Activated CD8-positive, alpha-beta memory T cell treated with anti-CD3 and anti-CD28 coated beads for 48 hours (primary cell): ENCODE data around the gene CAMK2N2.

ENCODE experiments used
- DNase-seq, 3 experiments: peaks; one replicate each; pipeline ENCODE4 v3.0.0-alpha.2; 2020; ENCODE audit warnings: low read depth in 2 of 3, low spot score in 2 of 3

Gene CAMK2N2

DNA sequence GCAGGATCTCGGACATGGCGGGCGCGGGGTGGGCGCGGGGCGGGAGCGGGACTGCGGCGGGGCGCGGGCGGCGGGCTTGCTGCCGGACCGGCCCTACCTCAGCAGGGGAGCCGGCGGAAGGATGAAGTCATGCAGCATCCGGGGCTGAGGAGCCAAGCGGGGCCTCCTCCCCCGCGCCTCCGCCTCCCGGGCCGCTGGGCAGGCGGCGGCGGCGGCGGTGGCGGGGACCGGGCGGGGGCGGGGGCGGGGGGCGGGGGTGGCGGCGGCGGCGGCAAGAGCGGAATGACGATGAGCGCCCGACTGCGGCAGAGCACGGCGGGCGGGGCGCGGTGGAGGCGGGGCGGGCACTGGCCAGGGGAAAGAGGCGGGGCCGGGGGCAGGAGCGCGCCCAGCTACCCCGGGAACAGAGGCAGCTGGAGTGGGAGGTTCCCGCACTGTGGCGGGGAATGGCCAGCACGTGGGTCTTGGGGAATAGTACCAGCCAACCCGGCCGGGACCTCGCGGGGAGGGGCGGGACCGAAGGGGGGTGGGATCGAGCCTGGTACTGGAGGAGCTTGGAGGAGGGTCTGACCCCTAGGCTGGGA lies at the start of gene CAMK2N2:
TSS of gene CAMK2N2 (minus strand) at position 284 of the 584 bp plus-strand sequence. CDS start at position 16, 268 bp downstream.
- DNase-seq = no peak

GRCh38 chr3:184308744-184309143 lies 47.4 kb upstream of the CAMK2N2 start:
- no peak for DNase-seq

- no peak for DNase-seq
Measured at GRCh38 chr3:184307915-184308314, 46.6 kb upstream of the CAMK2N2 start.

DNA sequence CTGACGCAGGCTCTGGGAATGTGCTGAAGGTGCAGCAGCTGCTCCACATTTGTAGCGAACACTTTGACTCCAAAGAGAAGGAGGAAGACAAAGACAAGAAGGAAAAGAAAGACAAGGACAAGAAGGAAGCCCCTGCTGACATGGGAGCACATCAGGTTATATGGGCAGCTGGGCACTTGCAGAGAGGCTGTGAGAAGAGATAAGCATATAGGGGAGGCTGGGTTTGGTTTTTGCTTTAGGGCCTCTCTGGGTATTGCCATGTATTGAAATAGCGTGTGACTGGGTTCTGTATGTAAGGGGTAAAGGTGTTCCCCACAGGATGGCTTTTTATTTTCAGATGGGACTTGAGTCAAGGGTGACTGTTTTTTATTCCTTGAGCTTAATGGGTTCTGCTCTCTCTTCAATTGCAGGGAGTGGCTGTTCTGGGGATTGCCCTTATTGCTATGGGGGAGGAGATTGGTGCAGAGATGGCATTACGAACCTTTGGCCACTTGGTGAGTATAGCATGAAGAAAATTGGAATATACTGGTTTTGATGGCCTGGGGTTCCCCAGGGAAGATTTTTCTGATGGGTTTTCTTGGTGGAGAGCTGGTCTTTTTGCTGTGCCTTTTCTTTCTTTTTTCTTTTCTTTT lies 45.1 kb upstream of the CAMK2N2 start:
- no peak for DNase-seq

DNA sequence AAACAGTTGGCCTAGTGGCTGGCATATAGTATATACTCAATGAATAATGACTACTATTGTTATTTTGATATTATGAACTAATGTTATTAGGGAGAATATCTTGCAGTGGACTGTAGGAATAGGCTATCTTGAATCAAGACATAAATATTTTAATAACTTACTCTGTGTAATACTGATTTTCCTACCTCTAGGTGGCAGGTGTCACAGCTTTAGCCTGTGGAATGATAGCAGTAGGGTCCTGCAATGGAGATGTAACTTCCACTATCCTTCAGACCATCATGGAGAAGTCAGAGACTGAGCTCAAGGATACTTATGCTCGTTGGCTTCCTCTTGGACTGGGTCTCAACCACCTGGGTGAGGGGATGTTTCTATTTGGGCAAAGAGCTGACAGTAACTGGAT lies 44.2 kb upstream of the CAMK2N2 start:
- DNase-seq = no peak

GRCh38 chr3:184300378-184300720 lies 39.0 kb upstream of the CAMK2N2 start:
- DNase-seq = no peak

DNA sequence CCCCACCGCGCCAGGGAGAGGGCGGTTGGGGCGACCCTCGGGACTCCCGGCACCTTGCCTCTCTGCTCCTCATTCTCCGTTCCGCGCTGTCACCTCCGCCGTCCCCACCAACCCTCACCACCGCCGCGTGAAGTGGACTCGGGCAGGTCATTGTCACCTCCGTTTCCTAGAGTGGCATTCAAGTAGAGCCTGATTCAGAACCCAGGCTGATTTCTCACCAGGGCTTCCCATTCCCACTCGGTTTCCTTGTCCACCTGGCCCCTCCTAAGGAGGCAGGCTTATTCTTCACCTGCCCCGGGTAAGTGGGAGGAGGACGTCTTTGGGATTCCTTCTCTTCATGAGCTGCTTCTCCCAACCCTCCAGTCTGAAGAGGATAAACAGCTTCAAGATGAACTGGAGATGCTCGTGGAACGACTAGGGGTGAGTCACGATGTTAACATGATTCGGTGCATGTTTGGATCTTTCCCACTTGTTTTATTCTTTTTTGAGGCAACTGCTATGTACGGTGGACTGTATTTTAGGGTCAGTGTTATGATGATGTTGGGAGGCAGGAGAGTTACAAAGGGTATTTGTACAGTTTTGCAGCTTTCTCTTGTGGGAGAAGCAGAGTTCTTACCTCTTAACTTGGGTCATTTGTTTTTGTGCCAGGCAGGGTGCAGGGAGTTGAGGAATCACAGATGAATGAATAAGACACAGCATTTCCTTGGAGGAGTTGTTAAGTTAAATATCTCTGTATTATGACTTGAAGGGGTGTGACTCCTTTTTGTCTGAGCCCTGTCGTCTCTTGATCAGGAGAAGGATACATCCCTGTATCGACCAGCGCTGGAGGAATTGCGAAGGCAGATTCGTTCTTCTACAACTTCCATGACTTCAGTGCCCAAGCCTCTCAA lies 38.4 kb upstream of the CAMK2N2 start:
- DNase-seq = no peak

DNA sequence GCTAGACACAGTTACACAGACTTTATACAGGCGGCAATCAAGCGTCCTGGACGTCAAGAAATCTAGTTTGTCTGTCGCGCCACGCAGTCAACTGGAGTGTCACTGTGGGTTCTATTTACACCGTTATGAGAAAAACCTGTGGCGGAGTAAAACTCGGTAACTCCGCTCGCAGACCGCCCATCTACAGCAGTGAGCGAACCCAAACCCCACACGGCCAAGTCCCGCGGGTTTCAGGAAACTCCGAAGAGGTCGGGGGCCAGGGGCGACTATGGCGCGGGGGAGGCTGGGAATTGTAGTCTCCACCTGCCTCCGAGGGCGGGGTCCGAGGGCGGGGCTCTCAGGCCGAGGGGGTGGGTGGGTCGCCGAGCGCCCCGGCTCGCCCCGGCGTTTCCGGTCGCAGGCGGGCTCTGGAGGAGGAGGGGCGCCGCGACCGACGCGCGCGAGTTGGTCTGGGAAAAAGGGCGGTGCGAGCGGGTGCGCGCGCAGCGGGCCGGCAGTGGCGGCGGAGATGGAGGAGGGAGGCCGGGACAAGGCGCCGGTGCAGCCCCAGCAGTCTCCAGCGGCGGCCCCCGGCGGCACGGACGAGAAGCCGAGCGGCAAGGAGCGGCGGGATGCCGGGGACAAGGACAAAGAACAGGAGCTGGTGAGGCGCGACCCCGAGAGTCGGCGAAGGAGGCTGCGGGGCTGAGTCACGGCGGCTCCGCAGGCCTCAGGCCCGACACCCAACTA lies 37.6 kb upstream of the CAMK2N2 start, which contains the start of gene PSMD2:
TSS of gene PSMD2 (plus strand) at position 483 of the 729 bp plus-strand sequence. CDS start at position 509, 26 bp downstream.
- DNase-seq = peak; percentile 88 to 99 (median 93)

- no peak for DNase-seq
Measured at GRCh38 chr3:184296616-184297015, 35.3 kb upstream of the CAMK2N2 start.

GRCh38 chr3:184295771-184296170 lies 34.4 kb upstream of the CAMK2N2 start:
- DNase-seq = no peak

- DNase-seq = no peak
Measured at GRCh38 chr3:184291738-184292445, 30.5 kb upstream of the CAMK2N2 start.

- DNase-seq = no peak
Measured at GRCh38 chr3:184291044-184291737, 29.8 kb upstream of the CAMK2N2 start.

DNA sequence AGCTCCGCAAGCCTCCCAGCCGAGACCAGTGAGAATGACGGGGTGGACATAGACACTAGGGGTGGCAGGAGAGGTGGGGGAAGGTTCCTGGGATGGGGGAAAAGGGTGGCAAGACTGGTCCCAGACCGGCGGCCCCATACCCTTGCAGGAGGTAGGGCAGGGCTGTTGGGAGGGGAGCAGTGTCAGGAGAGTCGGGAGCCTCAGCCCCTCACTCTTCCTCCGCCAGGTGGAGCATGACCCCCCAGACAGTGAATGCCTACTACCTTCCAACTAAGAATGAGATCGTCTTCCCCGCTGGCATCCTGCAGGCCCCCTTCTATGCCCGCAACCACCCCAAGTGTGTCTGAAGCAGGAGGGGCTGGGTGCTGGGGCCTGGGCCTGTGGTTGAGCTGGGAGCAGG lies 29.0 kb upstream of the CAMK2N2 start:
- DNase-seq = no peak

DNA sequence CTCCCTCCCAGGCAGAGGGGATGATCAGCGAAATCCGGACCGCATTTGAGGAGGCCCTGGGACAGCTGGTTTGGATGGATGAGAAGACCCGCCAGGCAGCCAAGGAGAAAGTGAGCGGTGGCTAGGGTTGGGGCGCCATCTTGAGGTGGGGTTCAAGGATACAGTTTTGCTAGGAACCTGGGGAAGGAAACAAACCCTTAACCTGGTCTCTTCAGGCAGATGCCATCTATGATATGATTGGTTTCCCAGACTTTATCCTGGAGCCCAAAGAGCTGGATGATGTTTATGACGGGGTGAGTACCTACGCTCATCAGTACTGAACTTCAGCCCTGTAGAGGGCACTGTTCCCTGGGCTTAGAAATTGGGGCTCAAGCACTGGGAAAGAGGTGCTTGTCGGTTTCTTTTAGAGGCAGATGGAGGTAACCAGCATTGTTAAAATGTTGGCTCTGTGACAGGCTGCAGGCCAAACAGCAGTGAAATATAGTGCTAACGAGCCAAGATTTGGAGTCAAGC lies 28.1 kb upstream of the CAMK2N2 start:
- peak; percentile 31 to 50 (median 49) for DNase-seq

DNA sequence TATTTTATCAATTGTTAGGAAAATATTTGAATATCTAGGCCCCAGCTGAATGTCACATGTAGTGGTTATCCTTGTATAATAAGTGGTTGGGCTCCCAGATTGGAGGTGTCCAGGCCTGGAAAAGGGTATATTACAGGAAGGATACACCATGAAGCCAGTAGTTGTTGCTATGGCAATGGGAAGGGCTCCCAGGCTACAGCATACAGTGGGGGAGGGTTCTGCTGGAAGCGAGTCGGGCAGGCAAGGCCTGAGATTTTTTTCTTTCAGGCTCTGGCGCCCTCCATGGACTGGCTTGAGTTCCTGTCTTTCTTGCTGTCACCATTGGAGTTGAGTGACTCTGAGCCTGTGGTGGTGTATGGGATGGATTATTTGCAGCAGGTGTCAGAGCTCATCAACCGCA lies 23.3 kb upstream of the CAMK2N2 start:
- DNase-seq = no peak

- no peak for DNase-seq
Measured at GRCh38 chr3:184283681-184284080, 22.3 kb upstream of the CAMK2N2 start.

DNA sequence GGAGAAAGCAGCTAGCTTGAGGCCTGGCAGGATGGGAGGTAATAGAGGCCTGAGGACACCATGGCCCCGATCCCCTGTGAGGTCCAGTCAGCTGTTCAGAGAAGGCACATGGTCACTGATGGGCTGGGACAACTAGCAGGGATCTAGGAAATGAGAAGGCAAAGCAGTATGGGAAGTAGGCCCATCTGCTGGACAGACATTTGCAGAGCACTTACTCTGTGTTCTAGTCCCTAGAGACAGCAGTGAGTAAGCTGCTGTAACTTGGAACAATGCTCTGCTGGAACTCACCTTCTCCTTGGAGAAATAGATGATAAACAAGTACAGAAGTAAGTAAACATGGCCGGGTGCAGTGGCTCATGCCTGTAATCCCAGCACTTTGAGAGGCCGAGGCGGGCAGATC lies 21.6 kb upstream of the CAMK2N2 start:
- DNase-seq = no peak

- no peak for DNase-seq
Measured at GRCh38 chr3:184277366-184277765, 16.0 kb upstream of the CAMK2N2 start.

GRCh38 chr3:184275961-184276910 lies 14.9 kb upstream of the CAMK2N2 start, which contains the start of gene ECE2:
ECE2 (plus strand) TSS chr3:184276022; CDS start chr3:184276154, 132 bp downstream.
- DNase-seq = no peak
